K562 (cell line): ENCODE results near the gene PCOLCE2. TPM values are rescaled to one million over a fixed set of nuclear protein-coding genes. Genes with fewer than 3 reads are reported as not detected.
A peak's percentile ranks its signal among the peaks of the same experiment; 100 is the strongest.

Experiments used
- ARID2 ChIP-seq: fragments of 450-650 bp; IDR thresholded peaks from 2 replicates; pipeline ENCODE4 v1.6.1; 2017; ENCODE audit warnings: antibody characterized with exemption, mild to moderate bottlenecking
- ARID3A ChIP-seq: IDR thresholded peaks from 2 replicates; pipeline ENCODE4 v1.6.1; 2012; ENCODE audit warnings: low read depth, low read length, improper control_type of control experiment, borderline replicate concordance
- ARNT ChIP-seq, 2 experiments: fragments of 450-650 bp; IDR thresholded peaks; 2 replicates each; pipeline ENCODE4 v1.6.1; 2016; ENCODE audit warnings: mild to moderate bottlenecking in 1 of 2
- CHCHD3 ChIP-seq: fragments of 250-450 bp; sonication (Bioruptor Pico); IDR thresholded peaks from 2 replicates; pipeline ENCODE4 v2.1.2; 2022; ENCODE audit warnings: mild to moderate bottlenecking
- CTCF ChIP-seq, 3 experiments: IDR thresholded peaks in 2 of 3; conservative IDR thresholded peaks in 1 of 3; 2 replicates each; pipeline ENCODE4 v1.5.1; 2011 to 2012; ENCODE audit warnings: low read length in 3 of 3, mild to moderate bottlenecking in 3 of 3, control low read depth in 2 of 3, improper control_type of control experiment in 1 of 3, inconsistent platforms in 1 of 3, low read depth in 1 of 3, mixed read lengths in 1 of 3, moderate library complexity in 1 of 3; ENCODE audit not compliant: insufficient read depth in 2 of 3
- EHMT2 ChIP-seq: fragments of 450-650 bp; IDR thresholded peaks from 2 replicates; pipeline ENCODE4 v1.6.1; 2018; ENCODE audit warnings: antibody characterized with exemption
- GTF2E2 ChIP-seq: fragments of 200-800 bp; sonication (Bioruptor generic); IDR thresholded peaks from 2 replicates; pipeline ENCODE4 v1.6.1; 2016; ENCODE audit warnings: missing genetic modification characterization, missing compliant biosample characterization
- GTF2F1 ChIP-seq: IDR thresholded peaks from 2 replicates; pipeline ENCODE4 v1.6.1; 2011; ENCODE audit warnings: low read depth, low read length, improper control_type of control experiment
- HDAC6 ChIP-seq: IDR thresholded peaks from 2 replicates; pipeline ENCODE4 v1.6.1; 2012; ENCODE audit warnings: low read depth, mild to moderate bottlenecking, control low read depth, inconsistent platforms, low read length, moderate library complexity
- HDGF ChIP-seq: fragments of 450-650 bp; IDR thresholded peaks from 2 replicates; pipeline ENCODE4 v1.6.1; 2016
- HMG20A ChIP-seq: fragments of 450-650 bp; formaldehyde crosslinking; conservative IDR thresholded peaks from 2 replicates; pipeline ENCODE4 v1.4.0; 2020; ENCODE audit warnings: mild to moderate bottlenecking, mixed read lengths
- JUNB ChIP-seq: fragments of 450-650 bp; formaldehyde crosslinking; conservative IDR thresholded peaks from 2 replicates; pipeline ENCODE4 v1.4.0; 2020; ENCODE audit warnings: mild to moderate bottlenecking
- KDM2B ChIP-seq: fragments of 250-450 bp; sonication (Bioruptor Pico); IDR thresholded peaks from 2 replicates; pipeline ENCODE4 v1.8.0; 2021; ENCODE audit warnings: mild to moderate bottlenecking, moderate library complexity
- NFATC3 ChIP-seq: fragments of 450-650 bp; IDR thresholded peaks from 2 replicates; pipeline ENCODE4 v1.6.1; 2017; ENCODE audit warnings: mild to moderate bottlenecking
- NFIC ChIP-seq: fragments of 450-650 bp; IDR thresholded peaks from 2 replicates; pipeline ENCODE4 v1.6.1; 2017; ENCODE audit warnings: mild to moderate bottlenecking, inconsistent platforms
- POLR2AphosphoS2 ChIP-seq: IDR thresholded peaks from 2 replicates; pipeline ENCODE4 v1.6.1; 2012; ENCODE audit warnings: low read length, improper control_type of control experiment
- POLR2G ChIP-seq: fragments of 200-400 bp; formaldehyde crosslinking; IDR thresholded peaks from 2 replicates; pipeline ENCODE4 v1.6.1; 2017; ENCODE audit warnings: low read depth, mild to moderate bottlenecking, antibody characterized with exemption, low read length, moderate library complexity
- PTRF ChIP-seq: fragments of 450-650 bp; IDR thresholded peaks from 2 replicates; pipeline ENCODE4 v1.6.1; 2016; ENCODE audit warnings: mild to moderate bottlenecking, missing genetic modification characterization, missing compliant biosample characterization
- RAD21 ChIP-seq, 2 experiments: fragments of 250-450 bp in 1 of 2; fragments of 450-650 bp in 1 of 2; sonication (Bioruptor Pico) in 1 of 2; formaldehyde crosslinking in 1 of 2; IDR thresholded peaks in 1 of 2; conservative IDR thresholded peaks in 1 of 2; 2 replicates each; pipeline versions ENCODE4 v1.4.0 to v1.8.0; 2020 to 2022; ENCODE audit warnings: mild to moderate bottlenecking in 2 of 2, moderate library complexity in 1 of 2
- RBM14 ChIP-seq: fragments of 200-400 bp; formaldehyde crosslinking; IDR thresholded peaks from 2 replicates; pipeline ENCODE4 v1.6.1; 2018; ENCODE audit warnings: low read depth, mild to moderate bottlenecking, low read length, moderate library complexity, borderline replicate concordance; ENCODE audit not compliant: insufficient read depth
- RNF219 ChIP-seq: fragments of 250-450 bp; sonication (Bioruptor Pico); IDR thresholded peaks from 2 replicates; pipeline ENCODE4 v1.5.0; 2022; ENCODE audit warnings: mild to moderate bottlenecking
- SP1 ChIP-seq: sonication (generic); formaldehyde crosslinking; IDR thresholded peaks from 2 replicates; pipeline ENCODE4 v1.8.1; 2022; ENCODE audit warnings: mild to moderate bottlenecking, missing genetic modification reagents
- THRAP3 ChIP-seq: fragments of 450-650 bp; IDR thresholded peaks from 2 replicates; pipeline ENCODE4 v1.6.1; 2016; ENCODE audit warnings: mild to moderate bottlenecking, inconsistent platforms, borderline replicate concordance
- YBX1 ChIP-seq: fragments of 450-650 bp; IDR thresholded peaks from 2 replicates; pipeline ENCODE4 v1.7.1; 2016; ENCODE audit warnings: mild to moderate bottlenecking
- ZNF197 ChIP-seq: fragments of 200-800 bp; sonication (Bioruptor generic); IDR thresholded peaks from 2 replicates; pipeline ENCODE4 v1.6.1; 2016; ENCODE audit warnings: low read depth, missing genetic modification characterization, missing compliant biosample characterization
- ZNF57 ChIP-seq: fragments of 450-650 bp; formaldehyde crosslinking; IDR thresholded peaks from 2 replicates; pipeline ENCODE4 v1.4.0; 2020; ENCODE audit warnings: mild to moderate bottlenecking, moderate library complexity
- polyA plus RNA-seq, 8 experiments: library from polyadenylated mRNA; depleted of rRNA in 4 of 8; stranded (reverse) in 5 of 8; unstranded in 3 of 8; fragments of >200 nt; fragmentation: Nextera tagmentation in 2 of 8; fragmentation: Illumina TruSeq in 1 of 8; extraction: Ambion mirVana in 2 of 8; extraction: Trizol in 1 of 8; gene quantifications; 2 replicates each; pipeline versions ENCODE4 v1.2.1 to v1.2.3, GENCODE V29; 2011 to 2014; ENCODE audit warnings: inconsistent platforms in 1 of 8, missing spikeins in 1 of 8
- total RNA-seq, 7 experiments: library from RNA; depleted of rRNA in 6 of 7; stranded (reverse); fragments of >200 nt in 6 of 7; fragmentation: Illumina TruSeq in 2 of 7; extraction: Trizol in 2 of 7; gene quantifications; 2 replicates each; pipeline versions ENCODE4 v1.2.1 to v1.2.3, GENCODE V29; 2011 to 2021; ENCODE audit warnings: low replicate concordance in 1 of 7

Gene PCOLCE2
- total and polyA plus RNA-seq, 9 of the 15 experiments (the other 6 are each of a cell fraction or from before 2014, with no cell fraction given): 0.18 to 1.2 (median 0.65) TPM

- TF ChIP-seq ARID2 (no peak), CHCHD3 (CRISPR knock-in tag) (no peak), CTCF (IDR thresholded peaks at IDR 0.05 in 2 of 3, conservative IDR thresholded peaks at IDR 0.05 in 1 of 3; ENCODE audit: insufficient read depth in 2 of 3, low read depth in 1 of 3, low read length in 3 of 3) (peak; percentile 55 to 65 (median 60); a peak in 5 of 6 replicates), KDM2B (CRISPR knock-in tag) (no peak), HDGF (no peak), ARNT (IDR thresholded peaks at IDR 0.05) (no peak), HDAC6 (no peak), ZNF197 (CRISPR knock-in tag) (no peak), THRAP3 (no peak), NFIC (no peak), RNF219 (CRISPR knock-in tag) (no peak), JUNB (CRISPR knock-in tag) (no peak), NFATC3 (no peak), ARID3A (0 out of 2 replicates have a peak, but pooled peaks have one; percentile 39), SP1 (CRISPR knock-in tag) (no peak), ZNF57 (CRISPR knock-in tag) (no peak), POLR2AphosphoS2 (no peak), POLR2G (no peak), GTF2F1 (no peak), GTF2E2 (tag) (no peak), PTRF (tag) (no peak), RAD21 (CRISPR knock-in tag; conservative IDR thresholded peaks at IDR 0.05 in 1 of 2, IDR thresholded peaks at IDR 0.05 in 1 of 2) (peak; percentile 50 to 72), RBM14 (no peak), YBX1 (no peak), HMG20A (no peak), EHMT2 (peak; percentile 27; the same call in 1 of the 2 replicates)
These were observed 44.4 kb downstream of the PCOLCE2 start (continued) for GRCh38 chr3:142844339-142844977.
